ENCODE measurements around the gene ATG10.

Gene ATG10

GRCh38 chr5:82276800-82277612 lies 305.2 kb downstream of the ATG10 start:
- peak overlapping the region; percentile 100 for H3K4me3 ChIP-seq

GRCh38 chr5:82277613-82277986 lies 305.8 kb downstream of the ATG10 start:
- Histone ChIP-seq H3K27ac (peak overlapping the region; percentile 69 to 92), H3K4me3 (peak overlapping the region; percentile 100)
- DNase-seq (ENCODE audit: low spot score): no peak
- no peak for TF ChIP-seq CTCF (IDR thresholded peaks at IDR 0.05)

More at GRCh38 chr5:82276800-82277612, 305.2 kb downstream of the ATG10 start:
- TF ChIP-seq CTCF (IDR thresholded peaks at IDR 0.05): no peak
- no peak overlapping the region for H3K27ac ChIP-seq
- DNase-seq (ENCODE audit: low spot score): no peak

- peak within 1 kb of the TSS; percentile 100 for H3K4me3 ChIP-seq
- no peak for TF ChIP-seq CTCF (IDR thresholded peaks at IDR 0.05)
- DNase-seq (ENCODE audit: low spot score): peak; percentile 94
- H3K27ac ChIP-seq: peak within 1 kb of the TSS; percentile 69 to 92
Observed at GRCh38 chr5:82277987-82278710, 306.3 kb downstream of the ATG10 start, which contains the start of gene RPS23. Gene RPS23 (minus strand): TSS chr5:82278354. CDS start chr5:82278323, 31 bp downstream.

- peak overlapping the region; percentile 69 to 92 for H3K27ac ChIP-seq
- TF ChIP-seq CTCF (IDR thresholded peaks at IDR 0.05): no peak
- no peak for DNase-seq (ENCODE audit: low spot score)
- peak overlapping the region; percentile 100 for H3K4me3 ChIP-seq
Observed at GRCh38 chr5:82278711-82279370, 307.0 kb downstream of the ATG10 start.

GRCh38 chr5:82283893-82284292 lies 312.1 kb downstream of the ATG10 start:
- DNase-seq (ENCODE audit: low spot score): no peak
- H3K4me3 ChIP-seq: no peak overlapping the region
- TF ChIP-seq CTCF (IDR thresholded peaks at IDR 0.05): no peak
- H3K27ac ChIP-seq: no peak overlapping the region

- no peak for TF ChIP-seq CTCF (IDR thresholded peaks at IDR 0.05)
- no peak for DNase-seq (ENCODE audit: low spot score)
- H3K4me3 ChIP-seq: no peak overlapping the region
- no peak overlapping the region for H3K27ac ChIP-seq
Observed at GRCh38 chr5:82285206-82285605, 313.4 kb downstream of the ATG10 start.

All from coronary artery (tissue), 2 donors.